Activated CD8-positive, alpha-beta T cell treated with anti-CD3 and anti-CD28 coated beads for 36 hours (primary cell): Measurements from ENCODE around the gene VPS35. TPM values are rescaled to one million over a fixed set of nuclear protein-coding genes. Genes with fewer than 3 reads are reported as not detected.

Experiments
- ATAC-seq: fragments of 200-7000 bp; cut with Tn5 transposase; one replicate; pipeline ENCODE4 v1.10.0; 2021; ENCODE audit warnings: mild to moderate bottlenecking, moderate library complexity
- CTCF ChIA-PET: fragments of 350-600 bp; sonication (Branson Sonifier 250); formaldehyde crosslinking; loops from one replicate; lab custom pipeline; 2021; ENCODE audit warnings: antibody characterized with exemption; lab: Charles Lee
- POLR2A ChIA-PET: fragments of 350-600 bp; sonication (Branson Sonifier 250); formaldehyde crosslinking; loops from one replicate; lab custom pipeline; 2021; ENCODE audit warnings: antibody characterized with exemption; lab: Charles Lee
- DNase-seq: peaks from one replicate; pipeline ENCODE4 v3.0.0-alpha.2; 2020
- H3K27ac Mint-ChIP-seq: one replicate; pipeline ENCODE4 v1.8.0; 2021; ENCODE audit warnings: mild to moderate bottlenecking, mixed read lengths
- H3K27me3 Mint-ChIP-seq: one replicate; pipeline ENCODE4 v1.8.0; 2021; ENCODE audit warnings: mixed read lengths
- H3K36me3 Mint-ChIP-seq: one replicate; pipeline ENCODE4 v1.8.0; 2021; ENCODE audit warnings: low read depth, mixed read lengths
- H3K4me1 Mint-ChIP-seq: one replicate; pipeline ENCODE4 v1.8.0; 2021; ENCODE audit warnings: low read depth, mixed read lengths
- H3K4me3 Mint-ChIP-seq: one replicate; pipeline ENCODE4 v1.8.0; 2021; ENCODE audit warnings: mild to moderate bottlenecking, moderate library complexity, mixed read lengths
- H3K9me3 Mint-ChIP-seq: one replicate; pipeline ENCODE4 v1.8.0; 2021; ENCODE audit warnings: mixed read lengths
- CTCF ChIP-seq: fragments of 200-600 bp; IDR thresholded peaks from one replicate; pipeline ENCODE4 v1.8.0; 2022; ENCODE audit warnings: antibody characterized with exemption, mild to moderate bottlenecking
- intact Hi-C: fragments of 100-400 bp; cut with micrococcal nuclease; formaldehyde crosslinking; loops from one replicate; pipeline ENCODE4 v1.10.0; 2022
- total RNA-seq, 2 experiments: library from RNA; stranded (reverse); gene quantifications; one replicate each; pipeline ENCODE4 v1.2.3, GENCODE V29; 2021

VPS35 gene
- total RNA-seq, 2 experiments from 2014 or later: 83.4 to 94.9 TPM

GRCh38 chr16:46702030-46702429, 13.1 kb upstream of the VPS35 start:
- no peak for DNase-seq
- TF ChIP-seq CTCF: no peak
- Mint-ChIP-seq H3K36me3 (peaks cover 16% of the 10 kb centered on the region), H3K4me1 (no peaks in the 10 kb centered on the region), H3K4me3 (no peak overlapping the region), H3K27me3 (no peaks in the 10 kb centered on the region), H3K27ac (no peak overlapping the region), H3K9me3 (no peaks in the 10 kb centered on the region)
- POLR2A ChIA-PET: no interaction called here
- ATAC-seq: no peak
- intact Hi-C loops: no loop called here
- CTCF ChIA-PET: interaction anchor here (1.3 kb wide), 1 partner anchor 28 kb away, joined by 4 read pairs; no protein-coding TSS in a partner anchor

GRCh38 chr16:46701615-46702014, 12.6 kb upstream of the VPS35 start:
- H3K27me3 Mint-ChIP-seq: no peaks in the 10 kb centered on the region
- ChIA-PET POLR2A (no interaction called here), CTCF (interaction anchor here (0.8 to 3.0 kb wide), 3 partner anchors 11 to 207 kb away, joined by 3 to 13 read pairs (median 4); partner anchors contain the start of gene ORC6)
- intact Hi-C loops: no loop called here
- no peak overlapping the region for H3K27ac Mint-ChIP-seq
- H3K36me3 Mint-ChIP-seq: peaks cover 17% of the 10 kb centered on the region
- H3K4me3 Mint-ChIP-seq: no peak overlapping the region
- no peaks in the 10 kb centered on the region for H3K9me3 Mint-ChIP-seq
- H3K4me1 Mint-ChIP-seq: no peaks in the 10 kb centered on the region
- ATAC-seq (no peak), DNase-seq (no peak)
- no peak for TF ChIP-seq CTCF

- Mint-ChIP-seq H3K4me1 (no peaks in the 10 kb centered on the region), H3K36me3 (peaks cover 27% of the 10 kb centered on the region), H3K9me3 (no peaks in the 10 kb centered on the region), H3K27me3 (no peaks in the 10 kb centered on the region), H3K27ac (no peak overlapping the region), H3K4me3 (no peak overlapping the region)
- no peak for TF ChIP-seq CTCF
- ATAC-seq: no peak
- ChIA-PET POLR2A (interaction anchor here (0.6 to 1.6 kb wide), 3 partner anchors 9 to 26 kb away, joined by 3 to 7 read pairs (median 3); partner anchors contain the start of gene ORC6), CTCF (interaction anchor here (2.7 to 3.0 kb wide), 2 partner anchors 10 to 27 kb away, joined by 7 to 13 read pairs; partner anchors contain the start of gene ORC6)
- intact Hi-C loops: no loop called here
- DNase-seq: no peak
These were observed 11.1 kb upstream of the VPS35 start for GRCh38 chr16:46700048-46700447.

- Mint-ChIP-seq H3K27ac (no peak overlapping the region), H3K27me3 (no peaks in the 10 kb centered on the region), H3K4me3 (no peak overlapping the region), H3K4me1 (peaks cover 1% of the 10 kb centered on the region), H3K36me3 (peaks cover 45% of the 10 kb centered on the region), H3K9me3 (no peaks in the 10 kb centered on the region)
- no peak for ATAC-seq
- intact Hi-C loops: loop anchor here (10.0 kb wide), 1 partner anchor 128 kb away; no protein-coding TSS in a partner anchor
- POLR2A ChIA-PET: interaction anchor here (0.6 kb wide), 1 partner anchor 31 kb away, joined by 3 read pairs; no protein-coding TSS in a partner anchor
- no peak for DNase-seq
- CTCF ChIA-PET: interaction anchor here (1.2 kb wide), 1 partner anchor 191 kb away, joined by 3 read pairs; no protein-coding TSS in a partner anchor
- no peak for TF ChIP-seq CTCF
These were observed 8.0 kb upstream of the VPS35 start for GRCh38 chr16:46696957-46697356.

- H3K9me3 Mint-ChIP-seq: no peaks in the 10 kb centered on the region
- no peak overlapping the region for H3K4me3 Mint-ChIP-seq
- DNase-seq (no peak), ATAC-seq (no peak)
- no peak for TF ChIP-seq CTCF
- H3K4me1 Mint-ChIP-seq: peaks cover 12% of the 10 kb centered on the region
- CTCF ChIA-PET: interaction anchor here (0.7 to 1.7 kb wide), 2 partner anchors 22 to 157 kb away, joined by 3 to 6 read pairs; no protein-coding TSS in a partner anchor
- intact Hi-C loops: loop anchor here (10.0 kb wide), 1 partner anchor 129 kb away; no protein-coding TSS in a partner anchor
- no peaks in the 10 kb centered on the region for H3K27me3 Mint-ChIP-seq
- H3K27ac Mint-ChIP-seq: no peak overlapping the region
- POLR2A ChIA-PET: no interaction called here
- peaks cover 55% of the 10 kb centered on the region for H3K36me3 Mint-ChIP-seq
These were observed 7.0 kb upstream of the VPS35 start for GRCh38 chr16:46695937-46696336.
